Activated T-helper 2 cell treated with anti-CD3 and anti-CD28 coated beads, Interferon-gamma antibody, Interleukin-2, Interleukin-4, amounts not matched to agents 10 μg/mL and 5 μg/mL and 100 μg/mL, durations not matched to agents 14 hours and 24 hours and 36 hours (primary cell): ENCODE measurements around the gene ALDH1A2. TPM values are rescaled to one million over a fixed set of nuclear protein-coding genes. Genes with fewer than 3 reads are reported as not detected.

Experiments
- DNase-seq: peaks from one replicate; pipeline ENCODE4 v3.0.0; 2021; ENCODE audit warnings: low spot score
- H3K27ac Mint-ChIP-seq: one replicate; pipeline ENCODE4 v1.8.0; 2021; ENCODE audit warnings: mixed read lengths
- H3K27me3 Mint-ChIP-seq: one replicate; pipeline ENCODE4 v1.8.0; 2021; ENCODE audit warnings: low read depth, mixed read lengths
- H3K36me3 Mint-ChIP-seq: one replicate; pipeline ENCODE4 v1.8.0; 2021; ENCODE audit warnings: low read depth, mixed read lengths
- H3K4me1 Mint-ChIP-seq: one replicate; pipeline ENCODE4 v1.8.0; 2021; ENCODE audit warnings: low read depth, mixed read lengths
- H3K4me3 Mint-ChIP-seq: one replicate; pipeline ENCODE4 v1.8.0; 2021; ENCODE audit warnings: low read depth, mild to moderate bottlenecking, moderate library complexity, mixed read lengths
- H3K9me3 Mint-ChIP-seq: one replicate; pipeline ENCODE4 v1.8.0; 2021; ENCODE audit warnings: mixed read lengths
- intact Hi-C: fragments of 100-400 bp; cut with micrococcal nuclease; formaldehyde crosslinking; loops from one replicate; pipeline ENCODE4 v1.15.1; 2023
- total RNA-seq: library from RNA; stranded (reverse); gene quantifications from 2 replicates; pipeline ENCODE4 v1.2.3, GENCODE V29; 2022

The ALDH1A2 gene
- total RNA-seq, 1 donor from 2014 or later = 1.1 TPM

DNA sequence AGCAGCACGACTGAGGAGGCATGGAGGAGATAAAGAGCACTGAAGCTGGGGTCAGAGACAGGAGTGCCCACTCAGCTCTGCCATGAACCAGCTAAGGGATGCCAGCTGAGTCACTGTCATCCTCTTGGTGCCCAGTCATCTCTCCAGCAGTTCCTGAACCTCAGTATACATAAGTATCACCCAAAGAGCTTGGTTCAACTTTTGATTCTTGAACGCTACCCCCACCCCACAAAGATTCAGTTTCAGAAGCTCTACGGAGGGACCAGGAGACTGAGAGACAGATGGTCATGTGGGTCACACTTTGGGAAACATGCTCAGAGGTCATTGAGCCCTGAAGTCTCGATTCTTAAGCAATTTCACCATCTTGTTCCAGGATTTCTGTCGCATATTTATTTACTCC, 108.4 kb downstream of the ALDH1A2 start:
- intact Hi-C loops = no loop called here

DNA sequence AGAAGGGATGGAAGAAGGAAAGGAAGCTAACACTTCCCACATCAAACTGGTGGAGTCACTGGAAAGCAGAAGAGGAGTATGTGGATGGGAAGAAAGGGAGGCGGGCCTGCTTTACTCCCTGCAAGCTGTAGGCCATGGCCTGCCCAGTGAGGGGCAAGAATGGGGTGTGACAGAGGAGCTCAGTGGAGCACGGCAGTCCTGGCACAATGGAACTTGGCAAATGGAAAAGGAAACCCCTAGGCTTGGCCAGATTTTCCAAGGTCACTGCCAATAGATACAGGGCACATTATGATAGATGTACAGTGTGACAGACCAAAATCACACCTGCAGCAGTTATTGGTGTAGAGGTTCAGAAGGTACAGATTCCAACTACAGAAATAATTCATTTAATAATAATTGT, 111.6 kb downstream of the ALDH1A2 start:
- Mint-ChIP-seq H3K4me1 (no peaks in the 10 kb centered on the region), H3K36me3 (no peaks in the 10 kb centered on the region), H3K27me3 (peaks cover 6% of the 10 kb centered on the region), H3K27ac (no peak overlapping the region), H3K9me3 (no peaks in the 10 kb centered on the region), H3K4me3 (no peak overlapping the region)
- DNase-seq = no peak
- intact Hi-C loops = no loop called here

More for the DNA sequence above, 108.4 kb downstream of the ALDH1A2 start:
- peaks cover 5% of the 10 kb centered on the region for H3K27me3 Mint-ChIP-seq
- H3K36me3 Mint-ChIP-seq = no peaks in the 10 kb centered on the region
- DNase-seq = no peak
- no peaks in the 10 kb centered on the region for H3K4me1 Mint-ChIP-seq
- no peaks in the 10 kb centered on the region for H3K9me3 Mint-ChIP-seq
- H3K4me3 Mint-ChIP-seq = no peak overlapping the region
- no peak overlapping the region for H3K27ac Mint-ChIP-seq

DNA sequence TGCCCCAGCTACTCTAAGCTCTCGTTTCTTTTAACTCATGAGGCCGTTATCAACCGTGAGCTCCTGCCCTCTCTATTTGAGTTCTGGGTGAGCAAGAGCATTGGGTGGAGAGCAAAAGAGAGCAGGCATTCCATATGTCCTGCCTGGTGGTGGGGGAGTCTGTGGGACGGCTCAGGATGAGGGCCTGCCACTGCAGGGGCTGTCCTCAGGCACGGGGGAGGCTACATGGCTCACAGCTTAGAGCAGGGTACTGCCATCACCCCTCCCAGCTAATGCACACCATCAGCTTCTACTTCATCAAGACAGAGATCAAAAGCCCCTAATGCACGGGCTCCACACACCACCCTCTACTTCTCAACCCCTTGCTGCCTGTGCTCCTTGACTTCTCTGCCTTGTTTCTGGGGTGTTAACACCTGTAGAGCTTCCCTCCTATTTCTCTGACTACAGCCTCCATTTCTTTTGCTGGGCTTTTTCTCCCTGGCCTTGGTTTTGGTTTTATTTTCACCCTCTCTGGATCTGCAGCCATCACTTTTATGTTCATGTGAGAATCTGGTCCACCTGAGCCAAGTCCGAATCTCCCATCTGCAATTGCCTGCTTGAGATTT, 114.1 kb downstream of the ALDH1A2 start:
- intact Hi-C loops = no loop called here
- H3K9me3 Mint-ChIP-seq = no peaks in the 10 kb centered on the region
- no peaks in the 10 kb centered on the region for H3K4me1 Mint-ChIP-seq
- no peak for DNase-seq
- H3K27ac Mint-ChIP-seq = no peak overlapping the region
- H3K4me3 Mint-ChIP-seq = no peak overlapping the region
- no peaks in the 10 kb centered on the region for H3K36me3 Mint-ChIP-seq
- H3K27me3 Mint-ChIP-seq = peaks cover 12% of the 10 kb centered on the region

DNA sequence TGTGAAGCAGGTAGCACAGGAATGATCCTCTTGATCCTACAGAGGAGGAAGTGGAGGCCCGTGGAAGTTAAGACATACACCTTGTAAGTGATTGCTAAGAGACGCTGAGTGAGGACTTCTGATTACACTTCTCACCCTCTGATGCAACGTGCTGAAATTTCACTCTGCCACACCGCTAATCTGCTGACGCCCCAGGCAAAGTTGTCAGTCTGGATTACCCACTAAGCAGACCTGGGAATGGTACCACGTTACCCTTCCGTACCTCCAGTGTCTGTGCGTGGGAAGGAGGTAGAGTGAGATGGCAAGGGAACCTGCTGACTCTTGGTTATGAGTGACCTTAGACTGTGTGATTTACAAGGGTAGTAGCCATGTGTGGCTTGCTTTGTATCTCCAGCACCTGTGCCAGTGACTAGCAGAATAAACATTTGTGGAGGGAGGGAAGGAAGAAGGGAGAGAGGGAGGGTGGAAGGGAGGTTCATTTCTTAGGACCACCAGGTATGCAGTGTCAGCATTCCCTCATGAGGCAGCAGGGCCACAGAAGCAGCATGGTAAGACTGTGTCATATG, 115.0 kb downstream of the ALDH1A2 start:
- no peaks in the 10 kb centered on the region for H3K36me3 Mint-ChIP-seq
- no peak for DNase-seq
- no peaks in the 10 kb centered on the region for H3K4me1 Mint-ChIP-seq
- H3K27ac Mint-ChIP-seq = no peak overlapping the region
- H3K4me3 Mint-ChIP-seq = no peak overlapping the region
- intact Hi-C loops = no loop called here
- H3K27me3 Mint-ChIP-seq = peaks cover 15% of the 10 kb centered on the region
- H3K9me3 Mint-ChIP-seq = no peaks in the 10 kb centered on the region

DNA sequence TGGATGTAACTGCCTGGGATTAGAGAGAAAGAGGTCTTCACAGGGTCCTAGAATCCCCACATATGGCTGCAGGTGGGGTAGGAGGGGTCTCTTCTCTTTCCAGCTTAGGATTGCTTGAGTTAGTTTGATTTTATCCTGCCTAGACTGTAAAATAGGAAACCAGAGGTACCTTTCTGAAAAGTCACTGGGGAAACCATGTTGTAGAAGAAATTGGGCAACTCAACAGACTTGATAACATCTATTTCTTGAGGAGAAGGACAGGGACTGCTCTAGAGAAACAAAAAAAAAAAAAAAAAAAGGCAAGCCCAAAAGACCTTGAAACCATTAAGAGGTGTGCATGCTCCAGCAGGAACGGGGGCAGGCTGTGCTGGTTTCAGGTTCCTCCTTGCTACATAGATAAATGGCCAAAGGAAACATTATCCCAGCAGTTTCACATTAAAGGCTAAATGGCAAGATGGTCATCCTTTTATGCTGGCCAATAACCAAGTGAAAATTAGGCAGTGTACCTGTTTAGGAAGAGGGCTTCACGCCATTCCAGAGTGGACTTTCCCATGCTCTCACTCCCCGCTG, 116.1 kb downstream of the ALDH1A2 start:
- no peak for DNase-seq
- H3K27ac Mint-ChIP-seq = no peak overlapping the region
- H3K4me1 Mint-ChIP-seq = no peaks in the 10 kb centered on the region
- H3K27me3 Mint-ChIP-seq = peaks cover 22% of the 10 kb centered on the region
- intact Hi-C loops = no loop called here
- H3K36me3 Mint-ChIP-seq = no peaks in the 10 kb centered on the region
- H3K9me3 Mint-ChIP-seq = no peaks in the 10 kb centered on the region
- H3K4me3 Mint-ChIP-seq = no peak overlapping the region

DNA sequence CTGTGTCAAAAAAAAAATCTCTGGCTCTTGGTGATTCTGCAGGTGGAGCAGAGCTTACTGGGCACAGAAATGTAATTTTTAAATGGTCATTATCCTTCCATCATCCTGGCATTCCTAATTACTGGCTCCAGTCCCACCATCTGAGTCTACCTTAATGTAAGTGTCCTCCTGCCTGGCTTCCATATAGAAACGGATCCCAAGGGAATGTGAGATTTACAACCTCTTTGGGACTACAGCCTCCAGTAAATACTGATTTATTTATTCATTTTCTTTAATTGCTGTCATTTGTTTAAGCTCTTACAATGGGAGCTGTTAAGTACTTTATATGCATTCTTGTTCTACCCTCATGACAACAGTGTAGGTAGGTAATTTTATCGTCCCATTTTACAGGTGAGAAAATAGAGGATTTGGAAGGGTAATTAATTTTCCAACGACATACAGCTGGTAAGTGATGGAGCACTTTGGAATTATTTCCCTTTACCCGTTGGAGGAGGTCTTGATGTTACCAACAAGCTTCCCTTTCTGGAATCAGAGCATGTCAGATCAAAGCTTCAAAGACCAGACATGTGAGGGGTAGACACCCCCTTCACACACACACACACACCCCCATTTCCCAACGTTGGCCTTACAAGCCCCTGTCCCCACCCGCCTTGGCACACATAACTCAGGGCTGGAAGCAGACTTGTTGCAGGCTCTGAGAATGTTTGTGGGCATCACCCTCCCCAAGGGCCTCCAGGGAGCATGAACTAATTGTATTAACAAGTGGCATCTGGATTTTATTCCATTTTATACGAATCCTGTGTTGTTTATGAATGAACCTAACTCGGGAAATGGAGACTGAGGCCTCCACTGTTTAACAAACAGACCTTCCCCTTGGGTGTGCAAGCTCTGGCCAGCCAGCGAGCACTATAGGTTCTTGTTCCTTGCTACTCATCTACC, 116.9 kb downstream of the ALDH1A2 start:
- intact Hi-C loops = no loop called here
- H3K27me3 Mint-ChIP-seq = peaks cover 21% of the 10 kb centered on the region
- no peaks in the 10 kb centered on the region for H3K9me3 Mint-ChIP-seq
- DNase-seq = no peak
- no peak overlapping the region for H3K27ac Mint-ChIP-seq
- no peaks in the 10 kb centered on the region for H3K4me1 Mint-ChIP-seq
- H3K36me3 Mint-ChIP-seq = no peaks in the 10 kb centered on the region
- H3K4me3 Mint-ChIP-seq = no peak overlapping the region

DNA sequence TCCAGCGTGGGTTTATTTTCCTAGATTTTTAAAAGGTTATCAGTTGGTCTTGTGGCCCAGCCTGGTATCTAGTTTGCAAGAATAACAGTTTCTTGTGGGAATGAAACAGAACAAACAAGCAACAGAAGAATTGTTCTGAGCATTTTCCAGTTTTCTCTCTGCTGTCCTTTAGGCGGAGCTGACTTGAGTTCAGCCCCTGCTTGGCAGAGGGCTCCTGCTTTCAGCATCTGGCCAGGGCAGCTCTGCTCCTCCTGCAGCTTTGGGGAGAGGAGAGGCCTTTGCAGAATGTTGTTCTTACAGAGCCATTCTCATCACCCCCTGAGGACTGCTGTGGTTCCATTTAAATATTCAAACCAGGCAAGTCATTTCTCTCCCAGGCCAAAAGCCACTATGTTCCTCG, 117.7 kb downstream of the ALDH1A2 start:
- DNase-seq = no peak
- no peak overlapping the region for H3K4me3 Mint-ChIP-seq
- H3K4me1 Mint-ChIP-seq = no peaks in the 10 kb centered on the region
- H3K9me3 Mint-ChIP-seq = no peaks in the 10 kb centered on the region
- peaks cover 21% of the 10 kb centered on the region for H3K27me3 Mint-ChIP-seq
- H3K36me3 Mint-ChIP-seq = no peaks in the 10 kb centered on the region
- H3K27ac Mint-ChIP-seq = no peak overlapping the region
- intact Hi-C loops = no loop called here

DNA sequence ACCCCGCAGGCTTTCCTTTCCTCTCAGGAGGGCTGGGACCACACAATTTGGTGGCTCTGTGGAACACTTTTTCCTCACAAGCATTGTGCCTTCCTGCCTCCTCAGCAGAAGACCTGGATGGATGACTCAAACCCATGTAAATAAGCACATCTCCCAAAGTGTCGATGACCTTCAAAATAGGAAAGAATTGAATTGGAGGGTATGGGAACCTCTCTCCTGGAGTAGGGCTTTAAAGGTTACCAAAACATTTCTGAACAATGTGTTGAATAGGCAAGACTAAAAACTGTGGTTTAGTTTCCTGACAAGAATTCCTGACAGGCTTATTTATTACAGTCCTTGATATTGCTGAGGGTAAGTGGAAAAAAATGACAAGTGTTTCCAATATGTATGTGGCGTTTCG, 118.2 kb downstream of the ALDH1A2 start:
- DNase-seq = no peak
- Mint-ChIP-seq H3K36me3 (no peaks in the 10 kb centered on the region), H3K4me1 (no peaks in the 10 kb centered on the region), H3K9me3 (no peaks in the 10 kb centered on the region), H3K27me3 (peaks cover 21% of the 10 kb centered on the region), H3K4me3 (no peak overlapping the region), H3K27ac (no peak overlapping the region)
- intact Hi-C loops = no loop called here

DNA sequence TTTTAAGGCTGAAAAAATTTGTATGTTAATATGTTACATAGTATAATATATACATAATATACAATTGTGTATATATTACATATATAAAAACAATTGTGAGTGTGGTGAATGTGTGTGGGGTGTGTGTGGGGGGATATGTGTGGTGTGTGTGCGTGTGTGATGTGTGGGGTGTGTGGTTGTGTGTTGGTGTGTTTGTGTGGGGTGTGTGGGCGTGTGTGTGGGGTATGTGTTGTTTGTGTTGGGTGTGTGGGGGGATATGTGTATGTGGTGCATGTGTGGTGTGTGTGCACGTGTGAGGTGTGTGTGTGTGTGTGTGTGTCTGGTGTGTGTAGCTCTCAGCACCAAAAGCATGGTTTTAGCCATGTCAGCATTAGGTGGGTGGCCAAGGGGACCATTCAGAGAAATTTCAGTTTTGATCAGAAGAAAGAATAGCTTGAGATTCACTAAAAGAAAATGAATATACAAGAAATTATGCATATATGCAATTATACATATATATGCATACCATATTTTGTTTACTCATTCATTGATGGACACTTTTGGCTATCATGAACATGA, 118.9 kb downstream of the ALDH1A2 start:
- no peak for DNase-seq
- no peaks in the 10 kb centered on the region for H3K36me3 Mint-ChIP-seq
- no peak overlapping the region for H3K4me3 Mint-ChIP-seq
- peaks cover 16% of the 10 kb centered on the region for H3K27me3 Mint-ChIP-seq
- H3K27ac Mint-ChIP-seq = no peak overlapping the region
- no peaks in the 10 kb centered on the region for H3K4me1 Mint-ChIP-seq
- H3K9me3 Mint-ChIP-seq = no peaks in the 10 kb centered on the region
- intact Hi-C loops = no loop called here

DNA sequence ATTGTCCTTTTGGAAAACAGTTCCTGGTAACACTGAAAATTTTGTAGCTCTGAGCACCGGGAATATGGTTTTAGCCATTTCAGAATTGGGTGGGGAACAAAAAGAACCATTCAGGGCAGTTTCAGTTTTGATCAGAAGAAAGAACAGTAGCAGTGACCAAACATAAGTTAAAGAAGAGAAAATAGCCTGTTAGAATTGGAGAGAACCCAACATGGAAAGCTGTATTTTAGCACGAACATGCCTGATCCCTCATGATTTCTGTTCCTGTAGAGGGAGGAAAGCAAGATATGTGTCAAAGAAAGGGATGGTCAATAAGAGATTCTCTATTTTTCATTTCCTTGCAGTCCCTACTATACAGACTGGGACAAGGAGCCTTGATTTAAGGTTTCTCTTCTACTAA, 119.9 kb downstream of the ALDH1A2 start:
- Mint-ChIP-seq H3K27me3 (peaks cover 17% of the 10 kb centered on the region), H3K27ac (no peak overlapping the region), H3K36me3 (no peaks in the 10 kb centered on the region), H3K4me3 (no peak overlapping the region), H3K9me3 (no peaks in the 10 kb centered on the region), H3K4me1 (no peaks in the 10 kb centered on the region)
- DNase-seq = no peak
- intact Hi-C loops = no loop called here

DNA sequence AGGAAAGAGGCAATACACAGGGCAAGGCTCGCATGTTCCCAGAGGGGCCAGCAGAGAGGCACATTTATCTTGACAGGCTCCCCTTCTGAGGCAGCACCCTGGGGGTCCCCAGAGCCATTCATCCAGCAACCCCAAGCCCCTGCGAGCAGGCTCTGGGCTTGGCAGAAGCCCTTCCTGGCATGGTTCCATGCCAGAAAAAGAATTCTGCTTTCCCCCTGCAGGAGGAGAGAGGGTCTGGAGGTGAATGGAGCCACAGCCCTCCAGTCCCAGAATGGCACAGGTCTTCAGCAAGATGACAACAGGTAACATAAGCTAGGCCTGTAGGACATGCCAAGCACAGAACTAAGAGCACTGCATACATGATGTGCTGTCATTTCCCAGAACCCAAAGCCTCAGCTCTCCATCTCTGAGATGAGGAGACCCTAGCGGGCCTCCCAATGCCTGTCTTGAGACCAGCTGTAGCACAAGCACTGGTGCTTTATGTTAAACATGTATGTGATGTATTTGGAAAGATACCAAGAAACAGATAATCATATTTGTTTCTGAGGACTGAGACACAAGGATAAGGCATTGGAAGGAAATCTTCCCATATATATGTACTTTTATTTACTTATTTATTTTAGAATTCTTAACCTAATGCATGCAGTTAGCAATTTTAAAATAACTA, 121.6 kb downstream of the ALDH1A2 start:
- no peak for DNase-seq
- intact Hi-C loops = no loop called here
- Mint-ChIP-seq H3K9me3 (no peaks in the 10 kb centered on the region), H3K36me3 (no peaks in the 10 kb centered on the region), H3K27ac (no peak overlapping the region), H3K27me3 (peaks cover 20% of the 10 kb centered on the region), H3K4me3 (no peak overlapping the region), H3K4me1 (no peaks in the 10 kb centered on the region)

DNA sequence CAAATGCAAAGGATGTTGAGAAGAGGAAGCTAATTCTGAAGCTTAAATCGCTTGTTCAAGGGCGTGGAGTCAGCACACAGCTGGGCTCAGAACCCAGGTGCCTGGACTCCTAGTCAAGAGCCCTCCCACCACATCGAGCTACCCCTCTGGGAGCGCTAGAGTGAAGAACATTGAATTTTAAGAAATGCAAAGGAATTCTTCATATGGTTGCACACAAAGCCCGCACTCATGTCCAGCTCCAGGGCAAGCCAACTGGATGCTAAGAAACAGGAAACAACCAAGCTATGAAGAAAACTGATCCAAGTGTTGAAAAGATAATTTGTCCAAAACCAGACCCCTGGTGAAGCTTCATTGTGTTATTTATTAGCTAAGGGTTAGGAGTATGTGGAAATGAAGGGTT, 122.3 kb downstream of the ALDH1A2 start:
- H3K4me1 Mint-ChIP-seq = no peaks in the 10 kb centered on the region
- no peaks in the 10 kb centered on the region for H3K36me3 Mint-ChIP-seq
- H3K27me3 Mint-ChIP-seq = peaks cover 22% of the 10 kb centered on the region
- intact Hi-C loops = no loop called here
- H3K27ac Mint-ChIP-seq = no peak overlapping the region
- H3K4me3 Mint-ChIP-seq = no peak overlapping the region
- H3K9me3 Mint-ChIP-seq = no peaks in the 10 kb centered on the region
- no peak for DNase-seq
